ENCODE results near the gene FAM83C.

- no peak for TF ChIP-seq EP300 (IDR thresholded peaks at IDR 0.05)
- no peak for TF ChIP-seq CTCF (IDR thresholded peaks at IDR 0.05)
- no peak for TF ChIP-seq POLR2A (IDR thresholded peaks at IDR 0.05)
- no peak for TF ChIP-seq POLR2AphosphoS5 (IDR thresholded peaks at IDR 0.05)
Observed at GRCh38 chr20:35298264-35298663, 6.0 kb upstream of the FAM83C start.

All from suprapubic skin (tissue), 4 donors.